GM18517 (cell line): ENCODE data around the gene ITGAL.
A peak's percentile ranks its signal among the peaks of the same experiment; 100 is the strongest.

Experiments used
- ATAC-seq: cut with Tn5 transposase; IDR thresholded peaks from one replicate; pipeline ENCODE4 v1.9.1; 2021; ENCODE audit warnings: mild to moderate bottlenecking, moderate library complexity; ENCODE audit not compliant: unreplicated experiment

The ITGAL gene

GRCh38 chr16:30567160-30567990 is 94.8 kb downstream of the ITGAL start:
- ATAC-seq = no peak

DNA sequence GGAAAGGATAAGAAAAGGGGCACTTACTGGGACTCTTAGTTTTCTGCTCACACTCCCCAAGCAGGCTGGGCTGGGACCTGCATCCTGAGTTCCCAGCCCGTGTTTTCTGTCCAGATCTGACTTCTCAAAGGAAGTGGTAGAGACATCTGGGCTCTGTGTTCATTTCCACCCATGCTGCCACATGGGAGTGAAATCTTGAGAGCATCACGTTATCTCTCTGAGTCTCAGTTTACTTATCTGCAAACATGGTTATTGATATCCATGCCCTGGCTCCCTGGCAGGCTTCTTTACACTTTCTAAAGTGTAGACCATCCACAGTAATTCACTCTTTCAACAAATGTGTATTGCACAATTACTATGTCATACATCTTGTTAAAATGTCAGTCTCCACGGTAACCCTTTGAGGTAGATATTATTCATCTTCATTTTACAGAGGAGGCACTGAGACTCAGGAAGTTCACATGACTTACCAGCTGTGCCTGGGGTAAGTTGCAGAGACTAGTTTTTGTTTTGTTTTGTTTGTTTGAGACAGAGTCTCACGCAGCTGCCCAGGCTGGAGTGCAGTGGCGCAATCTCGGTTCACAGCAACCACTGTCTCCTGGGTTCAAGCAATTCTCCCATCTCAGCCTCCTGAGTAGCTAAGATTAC is 95.6 kb downstream of the ITGAL start:
- no peak for ATAC-seq

DNA sequence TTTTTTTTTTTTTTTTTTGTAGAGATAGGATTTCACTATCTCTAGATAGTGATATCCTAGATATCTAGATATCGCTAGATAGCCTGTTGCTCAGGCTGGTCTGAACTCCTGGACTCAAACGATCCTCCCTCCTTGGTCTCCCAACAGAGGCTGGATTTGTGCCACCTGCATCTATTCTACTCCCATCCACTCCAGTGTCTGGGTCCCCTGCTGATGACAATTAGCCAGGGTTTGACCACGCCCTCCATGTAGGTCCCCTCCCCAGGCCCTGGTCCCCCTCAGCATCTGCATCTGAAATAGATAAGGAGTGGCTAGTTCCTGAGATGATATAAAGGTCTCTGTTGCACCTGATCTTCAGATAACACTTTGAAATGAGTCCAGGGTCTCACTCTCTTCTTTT is 96.7 kb downstream of the ITGAL start:
- ATAC-seq = no peak

DNA sequence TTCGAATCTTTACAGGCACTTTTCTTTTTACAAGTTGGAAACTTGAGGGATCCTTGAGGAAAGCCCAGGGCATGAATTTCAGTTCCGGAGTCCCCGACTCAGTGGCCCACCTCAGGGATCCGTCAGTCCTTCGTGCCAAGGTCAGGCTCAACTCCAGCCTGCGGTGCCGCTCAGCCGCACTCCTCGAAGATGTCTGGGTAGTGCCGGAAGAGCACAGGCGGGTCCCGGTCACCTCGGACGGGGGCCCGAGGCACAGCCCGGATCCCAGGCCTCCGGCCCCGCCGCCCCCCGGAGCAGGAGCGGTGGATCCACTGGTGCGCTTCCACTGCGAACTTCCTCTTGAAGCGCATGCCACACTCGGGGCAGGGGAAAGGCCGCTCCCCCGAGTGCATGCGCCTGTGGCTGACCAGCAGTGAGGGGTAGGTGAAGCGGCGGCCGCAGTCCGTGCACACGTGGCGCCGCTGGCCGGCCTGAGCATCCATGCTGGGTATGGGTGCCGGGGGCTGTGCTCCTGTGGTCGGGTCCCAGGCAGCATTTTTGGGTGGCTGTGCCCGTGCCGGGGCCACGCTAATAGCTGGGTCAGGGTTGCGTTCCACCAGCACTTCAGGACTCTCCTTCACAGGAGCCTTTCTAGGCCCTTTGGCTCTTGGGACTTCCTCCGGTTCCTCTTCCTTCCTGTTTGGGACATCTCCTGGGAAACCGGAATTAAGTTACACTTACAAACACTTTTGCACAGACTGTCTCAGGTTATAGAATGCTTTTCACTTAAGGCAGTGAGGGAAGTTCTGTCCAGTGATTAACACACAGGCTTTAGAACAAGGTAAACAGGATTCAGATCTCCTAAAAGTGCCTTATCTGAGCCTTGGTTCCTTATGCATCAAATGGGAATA is 97.4 kb downstream of the ITGAL start:
- no peak for ATAC-seq

DNA sequence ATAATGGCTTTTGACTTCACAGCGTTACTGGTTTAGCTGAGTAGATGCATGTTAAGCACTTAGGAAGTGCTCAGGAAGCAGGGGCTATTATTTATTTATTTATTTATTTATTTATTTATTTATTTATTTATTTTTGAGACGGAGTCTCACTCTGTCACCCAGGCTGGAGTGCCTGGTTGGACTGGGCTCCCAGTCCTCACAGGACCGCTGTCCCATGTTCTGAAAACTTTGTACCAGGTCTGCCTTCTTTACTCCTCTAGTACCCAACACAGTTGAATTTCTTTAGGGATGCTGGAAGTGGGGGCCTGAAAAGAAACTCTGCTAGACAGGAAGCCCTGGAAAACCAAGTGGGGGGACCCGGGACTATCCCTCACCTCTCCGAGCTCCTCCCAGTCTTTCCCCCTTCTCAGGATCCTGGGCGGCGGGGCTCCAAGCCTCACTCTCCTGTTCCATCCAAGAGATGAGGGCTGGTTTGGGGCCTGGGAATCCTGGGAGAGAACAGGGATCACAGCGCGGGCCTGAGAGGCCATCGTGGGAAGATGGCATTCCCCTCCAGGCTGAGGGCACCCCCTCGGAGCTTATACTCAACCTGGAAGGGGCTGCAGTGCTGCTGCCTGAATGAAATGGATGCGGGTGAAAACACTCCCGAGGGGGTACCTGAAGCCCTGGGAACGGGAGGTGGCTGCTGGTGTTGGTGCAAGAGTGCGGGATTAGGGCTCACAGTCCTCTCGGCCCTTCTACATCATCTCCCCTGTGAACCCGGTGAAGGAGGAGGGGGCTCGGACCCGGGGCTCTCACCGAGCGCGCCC is 98.3 kb downstream of the ITGAL start:
- ATAC-seq = no peak

DNA sequence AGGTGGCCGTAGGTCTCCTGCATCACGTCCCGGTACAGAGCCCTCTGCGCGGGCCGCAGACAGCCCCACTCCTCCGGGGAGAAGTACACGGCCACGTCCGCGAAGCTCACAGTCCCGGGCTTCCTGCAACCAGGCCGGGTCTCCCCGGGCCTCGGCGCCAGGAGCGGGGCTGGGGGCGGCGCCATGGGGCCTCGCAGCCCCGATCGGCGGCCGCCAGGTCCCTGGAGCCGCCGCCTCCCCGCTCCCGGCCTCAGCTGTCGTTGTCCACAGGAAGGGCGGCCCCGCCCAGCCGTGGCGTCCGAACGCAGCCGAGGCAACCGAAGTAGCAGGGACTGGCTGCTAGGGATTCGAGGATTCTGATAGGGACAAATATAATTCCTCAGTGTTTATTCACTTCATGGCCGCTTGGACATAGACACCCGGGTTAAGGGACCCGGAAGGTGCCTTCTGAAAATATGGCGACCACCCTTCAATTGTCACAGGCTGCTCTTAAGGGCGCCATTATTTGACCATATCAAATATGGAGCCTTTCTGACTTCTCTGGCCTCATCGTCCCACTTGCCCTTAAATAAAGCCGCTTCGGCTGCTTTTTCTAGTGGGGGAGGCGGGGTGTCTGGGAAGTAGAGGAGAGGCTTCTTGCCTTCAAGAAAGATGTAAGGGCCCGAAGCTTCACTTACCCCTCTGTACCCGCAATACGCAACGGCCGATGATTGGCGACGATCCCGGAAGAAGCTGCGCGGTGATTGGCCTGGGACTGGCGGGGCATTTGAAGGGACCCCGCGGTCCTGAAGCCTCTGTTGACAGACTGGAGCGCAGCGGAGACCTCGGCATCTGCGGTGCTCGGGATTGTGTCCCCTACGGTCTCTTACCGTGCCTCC is 99.1 kb downstream of the ITGAL start, which contains the start of gene ZNF688:
Gene ZNF688, minus strand, starts transcription at position 270 of the 878 bp plus-strand sequence. Its CDS starts 85 bp downstream, at position 185.
- peak; percentile 55 for ATAC-seq
